GM18517 (cell line): ENCODE results near the gene PABPC1L.

Experiments used
- ATAC-seq: cut with Tn5 transposase; IDR thresholded peaks from one replicate; pipeline ENCODE4 v1.9.1; 2021; ENCODE audit warnings: mild to moderate bottlenecking, moderate library complexity; ENCODE audit not compliant: unreplicated experiment

Gene PABPC1L

GRCh38 chr20:44900231-44900854 is 9.5 kb upstream of the PABPC1L start:
- no peak for ATAC-seq

- no peak for ATAC-seq
These were observed 7.9 kb upstream of the PABPC1L start for GRCh38 chr20:44901974-44902373.

GRCh38 chr20:44904377-44904776 is 5.5 kb upstream of the PABPC1L start:
- no peak for ATAC-seq

- no peak for ATAC-seq
These were observed 631 bp upstream of the PABPC1L start for GRCh38 chr20:44908987-44909871.

GRCh38 chr20:44910690-44911262 is 916 bp downstream of the PABPC1L start:
- ATAC-seq: no peak

- ATAC-seq: no peak
These were observed 1.5 kb downstream of the PABPC1L start for GRCh38 chr20:44911264-44911921.

GRCh38 chr20:44912189-44912588 is 2.3 kb downstream of the PABPC1L start:
- ATAC-seq: no peak

GRCh38 chr20:44914924-44915323 is 5.1 kb downstream of the PABPC1L start:
- no peak for ATAC-seq

- no peak for ATAC-seq
These were observed 6.7 kb downstream of the PABPC1L start for GRCh38 chr20:44916586-44916985.

- ATAC-seq: no peak
These were observed 7.5 kb downstream of the PABPC1L start for GRCh38 chr20:44917399-44917798.

- ATAC-seq: no peak
These were observed 8.5 kb downstream of the PABPC1L start for GRCh38 chr20:44918342-44918741.

- no peak for ATAC-seq
These were observed 8.9 kb downstream of the PABPC1L start for GRCh38 chr20:44918761-44919160.

GRCh38 chr20:44921447-44921846 is 11.6 kb downstream of the PABPC1L start:
- no peak for ATAC-seq

- ATAC-seq: no peak
These were observed 14.7 kb downstream of the PABPC1L start for GRCh38 chr20:44924541-44924940.

- no peak for ATAC-seq
These were observed 18.7 kb downstream of the PABPC1L start for GRCh38 chr20:44928595-44928994.

- ATAC-seq: no peak
These were observed 20.8 kb downstream of the PABPC1L start for GRCh38 chr20:44930517-44931168.

- no peak for ATAC-seq
These were observed 22.1 kb downstream of the PABPC1L start for GRCh38 chr20:44931911-44932310.

GRCh38 chr20:44932916-44933315 is 23.1 kb downstream of the PABPC1L start:
- ATAC-seq: no peak

- no peak for ATAC-seq
These were observed 26.6 kb downstream of the PABPC1L start for GRCh38 chr20:44936510-44936909.

- ATAC-seq: no peak
These were observed 28.8 kb downstream of the PABPC1L start for GRCh38 chr20:44938637-44939036.

- ATAC-seq: no peak
These were observed 31.3 kb downstream of the PABPC1L start for GRCh38 chr20:44941120-44941691.
